K562 (cell line): Measurements from ENCODE around the gene PATL2. TPM values are rescaled to one million over a fixed set of nuclear protein-coding genes. Genes with fewer than 3 reads are reported as not detected.
A peak's percentile ranks its signal among the peaks of the same experiment; 100 is the strongest.

ENCODE experiments used
- BACH1 ChIP-seq: fragments of 200-800 bp; sonication (Bioruptor generic); IDR thresholded peaks from 2 replicates; pipeline ENCODE4 v1.6.1; 2016; ENCODE audit warnings: missing genetic modification characterization, missing compliant biosample characterization
- CREB1 ChIP-seq, 2 experiments: sonication (generic) in 1 of 2; formaldehyde crosslinking in 1 of 2; IDR thresholded peaks; 2 replicates each; pipeline versions ENCODE4 v1.6.1 to v1.8.0; 2012 to 2022; ENCODE audit warnings: inconsistent platforms in 1 of 2, mild to moderate bottlenecking in 1 of 2, missing genetic modification reagents in 1 of 2, moderate library complexity in 1 of 2
- MBD2 ChIP-seq: sonication (generic); IDR thresholded peaks from 2 replicates; pipeline ENCODE4 v1.6.1; 2016; ENCODE audit warnings: low read depth, borderline replicate concordance
- MECOM ChIP-seq: fragments of 250-450 bp; sonication (Bioruptor Pico); IDR thresholded peaks from 2 replicates; pipeline ENCODE4 v1.8.0; 2022; ENCODE audit warnings: inconsistent platforms
- SIX5 ChIP-seq, 2 experiments: IDR thresholded peaks; 2 replicates each; pipeline ENCODE4 v1.6.1; 2011; ENCODE audit warnings: low read length in 2 of 2, borderline replicate concordance in 1 of 2, low read depth in 1 of 2, mild to moderate bottlenecking in 1 of 2, moderate library complexity in 1 of 2; ENCODE audit not compliant: insufficient read depth in 1 of 2
- TBL1XR1 ChIP-seq, 2 experiments: IDR thresholded peaks; 2 replicates each; pipeline ENCODE4 v1.6.1; 2012; ENCODE audit warnings: improper control_type of control experiment in 2 of 2, low read length in 2 of 2, mild to moderate bottlenecking in 1 of 2
- ZNF143 ChIP-seq: sonication (generic); formaldehyde crosslinking; IDR thresholded peaks from 2 replicates; pipeline ENCODE4 v1.9.0; 2022; ENCODE audit warnings: mild to moderate bottlenecking, missing genetic modification reagents
- ZNF444 ChIP-seq: fragments of 250-450 bp; sonication (Bioruptor Pico); IDR thresholded peaks from 2 replicates; pipeline ENCODE4 v1.4.0; 2020; ENCODE audit warnings: mild to moderate bottlenecking, moderate library complexity
- ZZZ3 ChIP-seq: fragments of 450-650 bp; IDR thresholded peaks from 2 replicates; pipeline ENCODE4 v1.6.1; 2016; ENCODE audit warnings: antibody characterized with exemption, mild to moderate bottlenecking, moderate library complexity
- polyA plus RNA-seq, 8 experiments: library from polyadenylated mRNA; depleted of rRNA in 4 of 8; stranded (reverse) in 5 of 8; unstranded in 3 of 8; fragments of >200 nt; fragmentation: Nextera tagmentation in 2 of 8; fragmentation: Illumina TruSeq in 1 of 8; extraction: Ambion mirVana in 2 of 8; extraction: Trizol in 1 of 8; gene quantifications; 2 replicates each; pipeline versions ENCODE4 v1.2.1 to v1.2.3, GENCODE V29; 2011 to 2014; ENCODE audit warnings: inconsistent platforms in 1 of 8, missing spikeins in 1 of 8
- total RNA-seq, 7 experiments: library from RNA; depleted of rRNA in 6 of 7; stranded (reverse); fragments of >200 nt in 6 of 7; fragmentation: Illumina TruSeq in 2 of 7; extraction: Trizol in 2 of 7; gene quantifications; 2 replicates each; pipeline versions ENCODE4 v1.2.1 to v1.2.3, GENCODE V29; 2011 to 2021; ENCODE audit warnings: low replicate concordance in 1 of 7
- TF ChIP-seq, protein P1 (sequence below): fragments of 450-650 bp; formaldehyde crosslinking; IDR thresholded peaks from 2 replicates; pipeline ENCODE4 v1.4.0; 2020; ENCODE audit warnings: mild to moderate bottlenecking
- TF ChIP-seq, protein P2 (sequence below), 2 experiments: fragments of 450-650 bp; conservative IDR thresholded peaks; 2 replicates each; pipeline ENCODE4 v1.6.1; 2017; ENCODE audit warnings: mild to moderate bottlenecking in 2 of 2, moderate library complexity in 2 of 2
- TF ChIP-seq, protein P3 (sequence below): fragments of 450-650 bp; IDR thresholded peaks from one replicate; pipeline ENCODE4 v1.6.1; 2018; ENCODE audit warnings: mild to moderate bottlenecking, moderate library complexity; ENCODE audit not compliant: partially characterized antibody
- TF ChIP-seq, protein P4 (sequence below): fragments of 250-450 bp; sonication (Bioruptor Pico); IDR thresholded peaks from 2 replicates; pipeline ENCODE4 v1.6.1; 2021; ENCODE audit warnings: mild to moderate bottlenecking

PATL2 gene
- total and polyA plus RNA-seq, 9 of the 15 experiments (the other 6 are each of a cell fraction or from before 2014, with no cell fraction given): 0.42 to 1.1 (median 0.86) TPM

DNA sequence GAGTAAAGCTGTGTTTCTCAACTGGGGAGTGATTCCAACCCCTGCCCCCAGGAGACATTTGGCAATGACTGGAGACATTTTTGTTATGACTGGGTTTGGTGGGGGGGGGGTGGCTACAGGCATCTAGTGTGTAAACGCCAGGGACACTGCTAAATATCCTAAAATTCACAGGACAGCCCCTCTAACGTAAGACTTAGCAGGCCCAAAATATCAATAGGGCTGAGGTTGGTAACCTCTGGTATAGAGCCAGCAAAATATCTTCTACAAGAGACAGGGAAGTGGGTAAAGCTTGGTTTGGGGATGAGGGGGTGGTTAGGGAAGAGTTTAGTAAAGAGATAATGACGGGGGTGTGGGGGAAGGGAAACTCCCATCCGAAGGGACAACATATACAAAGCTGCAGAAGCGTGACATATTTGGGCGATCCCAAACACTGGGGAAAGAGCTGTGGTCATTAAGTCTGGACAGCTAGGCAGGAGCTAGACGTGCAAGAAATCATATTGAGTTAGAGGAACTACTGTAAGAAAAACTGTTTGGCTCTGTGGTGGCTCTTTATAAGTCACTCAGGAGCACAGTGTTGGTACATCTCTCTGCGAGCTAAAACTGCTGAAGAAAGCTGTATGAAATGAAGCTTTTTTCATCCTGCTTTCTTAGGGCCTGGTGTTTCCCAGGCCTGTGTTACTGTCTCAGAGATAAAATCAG lies 24.5 kb upstream of the PATL2 start (continued):
- TF ChIP-seq CREB1 (IDR thresholded peaks at IDR 0.05) (no peak), CREB1 (CRISPR knock-in tag; IDR thresholded peaks at IDR 0.05) (no peak), ZZZ3 (0 out of 2 replicates have a peak, but pooled peaks have one; percentile 26), MECOM (CRISPR knock-in tag) (0 out of 2 replicates have a peak, but pooled peaks have one; percentile 16), ZNF444 (CRISPR knock-in tag) (no peak), MBD2 (no peak), BACH1 (tag) (no peak), TBL1XR1 (IDR thresholded peaks at IDR 0.05; ENCODE audit: low read length in 2 of 2) (peak in 1 of 2 experiments; percentile 44; a peak in 1 of 4 replicates), ZNF143 (no peak), SIX5 (IDR thresholded peaks at IDR 0.05; ENCODE audit: borderline replicate concordance in 1 of 2, insufficient read depth in 1 of 2, low read depth in 1 of 2, low read length in 2 of 2) (no peak)
- TF ChIP-seq, protein P1, sequence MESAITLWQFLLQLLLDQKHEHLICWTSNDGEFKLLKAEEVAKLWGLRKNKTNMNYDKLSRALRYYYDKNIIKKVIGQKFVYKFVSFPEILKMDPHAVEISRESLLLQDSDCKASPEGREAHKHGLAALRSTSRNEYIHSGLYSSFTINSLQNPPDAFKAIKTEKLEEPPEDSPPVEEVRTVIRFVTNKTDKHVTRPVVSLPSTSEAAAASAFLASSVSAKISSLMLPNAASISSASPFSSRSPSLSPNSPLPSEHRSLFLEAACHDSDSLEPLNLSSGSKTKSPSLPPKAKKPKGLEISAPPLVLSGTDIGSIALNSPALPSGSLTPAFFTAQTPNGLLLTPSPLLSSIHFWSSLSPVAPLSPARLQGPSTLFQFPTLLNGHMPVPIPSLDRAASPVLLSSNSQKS (CRISPR knock-in tag): no peak
- TF ChIP-seq, protein P2, sequence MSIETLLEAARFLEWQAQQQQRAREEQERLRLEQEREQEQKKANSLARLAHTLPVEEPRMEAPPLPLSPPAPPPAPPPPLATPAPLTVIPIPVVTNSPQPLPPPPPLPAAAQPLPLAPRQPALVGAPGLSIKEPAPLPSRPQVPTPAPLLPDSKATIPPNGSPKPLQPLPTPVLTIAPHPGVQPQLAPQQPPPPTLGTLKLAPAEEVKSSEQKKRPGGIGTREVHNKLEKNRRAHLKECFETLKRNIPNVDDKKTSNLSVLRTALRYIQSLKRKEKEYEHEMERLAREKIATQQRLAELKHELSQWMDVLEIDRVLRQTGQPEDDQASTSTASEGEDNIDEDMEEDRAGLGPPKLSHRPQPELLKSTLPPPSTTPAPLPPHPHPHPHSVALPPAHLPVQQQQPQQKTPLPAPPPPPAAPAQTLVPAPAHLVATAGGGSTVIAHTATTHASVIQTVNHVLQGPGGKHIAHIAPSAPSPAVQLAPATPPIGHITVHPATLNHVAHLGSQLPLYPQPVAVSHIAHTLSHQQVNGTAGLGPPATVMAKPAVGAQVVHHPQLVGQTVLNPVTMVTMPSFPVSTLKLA (conservative IDR thresholded peaks at IDR 0.05): peak in 1 of 2 experiments; percentile 39; a peak in 1 of 4 replicates
- TF ChIP-seq, protein P3, sequence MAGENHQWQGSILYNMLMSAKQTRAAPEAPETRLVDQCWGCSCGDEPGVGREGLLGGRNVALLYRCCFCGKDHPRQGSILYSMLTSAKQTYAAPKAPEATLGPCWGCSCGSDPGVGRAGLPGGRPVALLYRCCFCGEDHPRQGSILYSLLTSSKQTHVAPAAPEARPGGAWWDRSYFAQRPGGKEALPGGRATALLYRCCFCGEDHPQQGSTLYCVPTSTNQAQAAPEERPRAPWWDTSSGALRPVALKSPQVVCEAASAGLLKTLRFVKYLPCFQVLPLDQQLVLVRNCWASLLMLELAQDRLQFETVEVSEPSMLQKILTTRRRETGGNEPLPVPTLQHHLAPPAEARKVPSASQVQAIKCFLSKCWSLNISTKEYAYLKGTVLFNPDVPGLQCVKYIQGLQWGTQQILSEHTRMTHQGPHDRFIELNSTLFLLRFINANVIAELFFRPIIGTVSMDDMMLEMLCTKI: no peak
- TF ChIP-seq, protein P4, sequence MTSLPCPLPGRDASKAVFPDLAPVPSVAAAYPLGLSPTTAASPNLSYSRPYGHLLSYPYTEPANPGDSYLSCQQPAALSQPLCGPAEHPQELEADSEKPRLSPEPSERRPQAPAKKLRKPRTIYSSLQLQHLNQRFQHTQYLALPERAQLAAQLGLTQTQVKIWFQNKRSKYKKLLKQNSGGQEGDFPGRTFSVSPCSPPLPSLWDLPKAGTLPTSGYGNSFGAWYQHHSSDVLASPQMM (CRISPR knock-in tag): no peak
